Liver (tissue), 9 donors: Measurements from ENCODE around the gene UBTD1. TPM values are rescaled to one million over a fixed set of nuclear protein-coding genes. Genes with fewer than 3 reads are reported as not detected.

Source experiments
- DNase-seq: peaks from one replicate; pipeline ENCODE4 v3.0.0-alpha.2; 2017; ENCODE audit warnings: low spot score
- H3K27ac ChIP-seq, 2 donors: one replicate each; pipeline ENCODE4 v1.7.0; 2013; ENCODE audit warnings: inconsistent platforms in 2 of 2, low read length in 2 of 2, control low read depth in 1 of 2, low read depth in 1 of 2, mild to moderate bottlenecking in 1 of 2
- H3K27me3 ChIP-seq, 4 donors: one replicate each; pipeline versions ENCODE4 v1.6.1 to v1.7.0; 2013; ENCODE audit warnings: low read length in 3 of 4, inconsistent platforms in 1 of 4, mild to moderate bottlenecking in 1 of 4, moderate library complexity in 1 of 4; ENCODE audit not compliant: control insufficient read depth in 4 of 4, insufficient read depth in 4 of 4
- H3K36me3 ChIP-seq, 4 donors: one replicate each; pipeline versions ENCODE4 v1.6.1 to v1.7.0; 2013; ENCODE audit warnings: low read length in 3 of 4, mild to moderate bottlenecking in 3 of 4, low read depth in 1 of 4, moderate library complexity in 1 of 4; ENCODE audit not compliant: control insufficient read depth in 4 of 4, insufficient read depth in 3 of 4
- H3K4me1 ChIP-seq, 4 donors: one replicate each; pipeline versions ENCODE4 v1.6.1 to v1.7.0; 2013; ENCODE audit warnings: low read length in 3 of 4, mild to moderate bottlenecking in 3 of 4, moderate library complexity in 1 of 4; ENCODE audit not compliant: control insufficient read depth in 4 of 4, insufficient read depth in 4 of 4
- H3K4me3 ChIP-seq, 3 donors: one replicate each; pipeline versions ENCODE4 v1.6.1 to v1.7.0; 2013; ENCODE audit warnings: low read length in 3 of 3, control low read depth in 1 of 3, low read depth in 1 of 3, mild to moderate bottlenecking in 1 of 3
- H3K9ac ChIP-seq, 2 donors: one replicate each; pipeline ENCODE4 v1.7.0; 2013; ENCODE audit warnings: low read length in 2 of 2, mild to moderate bottlenecking in 2 of 2, moderate library complexity in 2 of 2, control low read depth in 1 of 2, low read depth in 1 of 2
- H3K9me3 ChIP-seq, 4 donors: one replicate each; pipeline versions ENCODE4 v1.6.1 to v1.7.0; 2013; ENCODE audit warnings: low read length in 3 of 4; ENCODE audit not compliant: control insufficient read depth in 4 of 4
- CTCF ChIP-seq: fragments of 150-350 bp; IDR thresholded peaks from 2 replicates; pipeline ENCODE4 v1.5.1; 2017; ENCODE audit warnings: improper control_type of control experiment, low read depth, low read length; ENCODE audit not compliant: missing input control
- EGR1 ChIP-seq, 2 donors: IDR thresholded peaks; 2 replicates each; pipeline ENCODE4 v1.6.1; 2016 to 2018; ENCODE audit warnings: antibody characterized with exemption in 2 of 2, low read depth in 2 of 2
- FOXA2 ChIP-seq: IDR thresholded peaks from 2 replicates; pipeline ENCODE4 v1.6.1; 2016; ENCODE audit warnings: antibody characterized with exemption
- GABPA ChIP-seq, 2 donors: IDR thresholded peaks in 1 of 2; conservative IDR thresholded peaks in 1 of 2; 2 replicates each; pipeline ENCODE4 v1.6.1; 2016; ENCODE audit warnings: antibody characterized with exemption in 2 of 2, mild to moderate bottlenecking in 1 of 2, moderate library complexity in 1 of 2
- REST ChIP-seq: IDR thresholded peaks from 2 replicates; pipeline ENCODE4 v1.6.1; 2016; ENCODE audit warnings: antibody characterized with exemption, mild to moderate bottlenecking
- RXRA ChIP-seq, 2 donors: IDR thresholded peaks; 2 replicates each; pipeline ENCODE4 v1.6.1; 2017 to 2018; ENCODE audit warnings: antibody characterized with exemption in 2 of 2, mild to moderate bottlenecking in 1 of 2
- SP1 ChIP-seq: IDR thresholded peaks from 2 replicates; pipeline ENCODE4 v1.6.1; 2018; ENCODE audit warnings: antibody characterized with exemption, mild to moderate bottlenecking
- TAF1 ChIP-seq: conservative IDR thresholded peaks from 2 replicates; pipeline ENCODE4 v1.6.1; 2016; ENCODE audit warnings: antibody characterized with exemption, mild to moderate bottlenecking
- YY1 ChIP-seq: IDR thresholded peaks from 2 replicates; pipeline ENCODE4 v1.6.1; 2016; ENCODE audit warnings: antibody characterized with exemption, mild to moderate bottlenecking
- ZBTB33 ChIP-seq: IDR thresholded peaks from 2 replicates; pipeline ENCODE4 v1.6.1; 2016; ENCODE audit warnings: antibody characterized with exemption
- WGBS: extraction: QIAGEN DNeasy Blood & Tissue Kit; methylation state at CpG from one replicate; pipeline ENCODE4 v1.1.7; 2013; 5-methylcytosine and 5-hydroxymethylcytosine counted together
- polyA plus RNA-seq, 2 donors: library from polyadenylated mRNA; stranded (reverse) in 1 of 2; unstranded in 1 of 2; fragments of 200-250 nt in 1 of 2; fragments of >200 nt in 1 of 2; fragmentation: Nextera tagmentation in 1 of 2; extraction: Ambion mirVana in 1 of 2; gene quantifications; one replicate each; pipeline versions ENCODE4 v1.2.1 to v1.2.3, GENCODE V29; 2013 to 2015
- total RNA-seq, 2 donors: library from RNA; depleted of rRNA; stranded (reverse); fragments of >200 nt; gene quantifications; one replicate each; pipeline ENCODE4 v1.2.3, GENCODE V29; 2014
- donor health status: healthy.
- donor health status: healthy.
- donor health status: healthy.
- donor health status: healthy.
- donor health status: healthy.

The UBTD1 gene
- total and polyA plus RNA-seq, 4 donors, result 2.7 to 11.0 (median 9.3) TPM

- H3K4me3 ChIP-seq, result no peak overlapping the region
- no peaks in the 10 kb centered on the region for H3K9me3 ChIP-seq
- peaks cover 0 to 1% (median 0%) of the 10 kb centered on the region in 4 donors for H3K4me1 ChIP-seq
- no peak for TF ChIP-seq GABPA (IDR thresholded peaks at IDR 0.05 in 1 of 2, conservative IDR thresholded peaks at IDR 0.05 in 1 of 2)
- no peak for TF ChIP-seq FOXA2
- TF ChIP-seq SP1, result no peak
- TF ChIP-seq CTCF, result no peak
- H3K27me3 ChIP-seq, result no peaks in the 10 kb centered on the region
- H3K36me3 ChIP-seq, result peaks cover 18 to 42% (median 24%) of the 10 kb centered on the region in 4 donors
- no peak overlapping the region for H3K27ac ChIP-seq
- WGBS, result 95% methylated on average over 9 of the region's 9 CpGs
- H3K9ac ChIP-seq, result no peak overlapping the region
- no peak for DNase-seq
Observed at GRCh38 chr10:97479939-97480338, 18.8 kb upstream of the UBTD1 start.

GRCh38 chr10:97481071-97481470 lies 17.7 kb upstream of the UBTD1 start:
- H3K4me3 ChIP-seq, result no peak overlapping the region
- H3K27ac ChIP-seq, result no peak overlapping the region
- no peaks in the 10 kb centered on the region for H3K9me3 ChIP-seq
- no peak for DNase-seq
- peaks cover 18 to 34% (median 24%) of the 10 kb centered on the region in 4 donors for H3K36me3 ChIP-seq
- no peaks in the 10 kb centered on the region for H3K27me3 ChIP-seq
- H3K4me1 ChIP-seq, result peaks cover 0 to 2% (median under 1%) of the 10 kb centered on the region in 4 donors
- no peak overlapping the region for H3K9ac ChIP-seq
- TF ChIP-seq RXRA (IDR thresholded peaks at IDR 0.05) (no peak), SP1 (no peak), ZBTB33 (no peak)
- 98% methylated on average over 4 of the region's 4 CpGs for WGBS

- DNase-seq, result no peak
- H3K9ac ChIP-seq, result no peak overlapping the region
- 97% methylated on average over 1 of the region's 1 CpG for WGBS
- H3K9me3 ChIP-seq, result no peaks in the 10 kb centered on the region
- peaks cover 12 to 22% (median 19%) of the 10 kb centered on the region in 4 donors for H3K36me3 ChIP-seq
- H3K4me1 ChIP-seq, result peaks cover 0 to 6% (median 2%) of the 10 kb centered on the region in 4 donors
- TF ChIP-seq EGR1 (IDR thresholded peaks at IDR 0.05; ENCODE audit: low read depth in 2 of 2) (no peak), TAF1 (no peak), YY1 (no peak), RXRA (IDR thresholded peaks at IDR 0.05) (no peak), REST (no peak)
- H3K27ac ChIP-seq, result no peak overlapping the region
- H3K4me3 ChIP-seq, result no peak overlapping the region
- H3K27me3 ChIP-seq, result no peaks in the 10 kb centered on the region
Observed at GRCh38 chr10:97482381-97482780, 16.3 kb upstream of the UBTD1 start.
